GM13977 (cell line): ENCODE measurements around the gene AP3D1.

Experiments used
- DNase-seq: peaks from one replicate; pipeline ENCODE4 v3.0.0; 2012; ENCODE audit warnings: low spot score
- in situ Hi-C: fragments of 300-500 bp; cut with MboI; formaldehyde crosslinking; loops from one replicate; pipeline ENCODE4 v1.12.0; 2022; ENCODE audit warnings: low sequenced_read_pairs, low pct_unique_long_range_greater_than_20kb, mixed read lengths, inconsistent platforms; ENCODE audit not compliant: unreplicated experiment
- TF ChIP-seq, protein P1 (sequence below): IDR thresholded peaks from 2 replicates; pipeline ENCODE4 v1.5.1; 2012; ENCODE audit warnings: mild to moderate bottlenecking, control low read depth; ENCODE audit not compliant: insufficient read depth; ENCODE audit errors: extremely low read depth, missing control alignments

Gene AP3D1

DNA sequence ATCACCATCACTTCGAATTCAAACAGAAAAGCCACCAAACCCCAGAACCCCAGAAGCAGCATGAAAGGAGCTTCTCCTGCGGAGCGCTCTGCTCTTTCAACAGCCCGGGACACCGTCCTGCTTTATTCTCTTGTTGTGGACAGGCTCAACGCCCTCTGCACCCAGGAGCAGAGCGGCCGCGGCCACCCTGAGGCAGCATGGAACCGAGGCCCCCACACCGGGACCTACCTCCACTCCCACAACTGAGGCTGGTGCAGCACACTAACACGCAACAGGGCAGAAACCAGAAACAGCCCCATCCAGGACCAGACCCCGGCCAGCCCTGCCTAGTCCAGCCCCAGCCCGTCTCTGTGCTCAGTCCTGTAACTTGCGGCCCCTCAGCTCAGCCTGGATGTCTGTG is 7.2 kb downstream of the AP3D1 start:
- TF ChIP-seq, protein P1, sequence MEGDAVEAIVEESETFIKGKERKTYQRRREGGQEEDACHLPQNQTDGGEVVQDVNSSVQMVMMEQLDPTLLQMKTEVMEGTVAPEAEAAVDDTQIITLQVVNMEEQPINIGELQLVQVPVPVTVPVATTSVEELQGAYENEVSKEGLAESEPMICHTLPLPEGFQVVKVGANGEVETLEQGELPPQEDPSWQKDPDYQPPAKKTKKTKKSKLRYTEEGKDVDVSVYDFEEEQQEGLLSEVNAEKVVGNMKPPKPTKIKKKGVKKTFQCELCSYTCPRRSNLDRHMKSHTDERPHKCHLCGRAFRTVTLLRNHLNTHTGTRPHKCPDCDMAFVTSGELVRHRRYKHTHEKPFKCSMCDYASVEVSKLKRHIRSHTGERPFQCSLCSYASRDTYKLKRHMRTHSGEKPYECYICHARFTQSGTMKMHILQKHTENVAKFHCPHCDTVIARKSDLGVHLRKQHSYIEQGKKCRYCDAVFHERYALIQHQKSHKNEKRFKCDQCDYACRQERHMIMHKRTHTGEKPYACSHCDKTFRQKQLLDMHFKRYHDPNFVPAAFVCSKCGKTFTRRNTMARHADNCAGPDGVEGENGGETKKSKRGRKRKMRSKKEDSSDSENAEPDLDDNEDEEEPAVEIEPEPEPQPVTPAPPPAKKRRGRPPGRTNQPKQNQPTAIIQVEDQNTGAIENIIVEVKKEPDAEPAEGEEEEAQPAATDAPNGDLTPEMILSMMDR, result no peak
- in situ Hi-C loops, result no loop called here
- no peak for DNase-seq

GRCh38 chr19:2142173-2142829 is 9.1 kb downstream of the AP3D1 start:
- no peak for DNase-seq
- TF ChIP-seq, protein P1, result no peak
- in situ Hi-C loops, result no loop called here

GRCh38 chr19:2140138-2140569 is 11.2 kb downstream of the AP3D1 start:
- in situ Hi-C loops, result no loop called here
- TF ChIP-seq, protein P1, result no peak

DNA sequence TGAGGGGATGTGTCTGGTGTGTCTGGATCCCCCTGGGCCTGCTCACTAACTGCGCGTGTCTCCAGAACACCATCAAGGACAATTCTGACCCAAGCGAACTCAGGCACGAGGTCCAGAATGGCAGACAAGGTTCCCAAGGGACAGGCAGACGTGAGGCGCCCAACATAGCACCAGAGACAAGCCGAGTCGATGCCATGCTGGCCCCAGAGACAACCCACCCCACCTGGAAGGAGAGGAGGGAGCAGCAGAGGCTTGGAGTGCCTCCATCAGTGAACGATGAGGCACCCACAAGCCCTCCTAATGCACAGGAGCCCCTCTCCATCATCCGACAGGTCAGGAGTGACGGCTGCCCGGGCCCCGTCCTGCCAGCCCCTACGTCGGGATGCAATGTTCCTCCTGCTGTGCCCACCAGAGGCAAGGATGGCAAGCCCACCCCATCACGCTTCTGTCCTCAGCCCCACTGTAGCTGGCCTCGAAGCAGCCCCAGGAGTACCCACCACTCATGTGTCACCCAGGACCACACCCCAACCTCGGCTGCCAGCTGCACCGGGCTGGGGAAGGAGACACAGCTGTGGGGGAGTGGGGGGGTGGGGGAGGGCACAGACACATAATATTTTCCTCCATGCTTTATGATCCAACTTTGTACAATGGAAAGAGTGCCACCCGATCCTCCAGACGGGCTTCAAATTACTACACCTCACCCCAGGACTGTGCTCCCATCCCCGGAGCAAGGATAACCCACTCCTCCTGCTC is 11.8 kb downstream of the AP3D1 start:
- DNase-seq, result no peak
- in situ Hi-C loops, result no loop called here
- TF ChIP-seq, protein P1, result no peak

More at GRCh38 chr19:2140138-2140569, 11.2 kb downstream of the AP3D1 start:
- DNase-seq, result no peak

GRCh38 chr19:2138061-2138728 is 13.2 kb downstream of the AP3D1 start:
- no peak for DNase-seq
- TF ChIP-seq, protein P1, result no peak
- in situ Hi-C loops, result no loop called here

DNA sequence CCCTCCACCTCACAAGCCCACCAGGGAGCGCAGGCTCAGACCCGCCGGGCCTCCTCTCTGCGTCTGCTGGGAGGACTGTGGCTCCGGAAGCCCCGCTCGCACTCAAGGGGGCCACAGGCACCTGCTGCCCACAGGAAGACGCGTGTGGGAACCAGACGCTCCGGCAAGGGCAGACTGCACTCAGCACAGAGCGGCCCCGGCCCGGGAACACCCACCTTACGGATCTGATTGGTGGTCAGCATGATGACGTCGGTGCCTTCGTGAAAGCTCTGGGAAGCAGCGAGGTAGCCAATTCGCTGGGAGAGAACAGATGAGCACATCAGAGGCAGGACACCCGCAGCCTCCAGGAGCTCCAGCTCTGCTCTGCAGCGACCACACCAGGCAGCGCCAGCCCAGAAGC is 14.6 kb downstream of the AP3D1 start:
- in situ Hi-C loops, result no loop called here
- TF ChIP-seq, protein P1, result no peak
- no peak for DNase-seq
